MG63 (cell line): ENCODE measurements around the gene DAND5. TPM values are rescaled to one million over a fixed set of nuclear protein-coding genes. Genes with fewer than 3 reads are reported as not detected.
"Not testable (repeated sequence)": the region's sequence is repeated elsewhere in the genome, so short reads cannot be mapped to it uniquely, and the experiment has no call there.

Experiments
- DNase-seq: peaks from one replicate; pipeline ENCODE4 v3.0.0-alpha.2; 2020
- H3K27me3 ChIP-seq: fragments of 250-450 bp; sonication (Bioruptor Pico); 2 replicates; pipeline ENCODE4 v1.5.1; 2020; ENCODE audit warnings: mild to moderate bottlenecking, moderate library complexity
- H3K36me3 ChIP-seq: fragments of 250-450 bp; sonication (Bioruptor Pico); 2 replicates; pipeline ENCODE4 v1.5.1; 2020; ENCODE audit warnings: mild to moderate bottlenecking, moderate library complexity
- H3K4me3 ChIP-seq: fragments of 250-450 bp; sonication (Bioruptor Pico); 2 replicates; pipeline ENCODE4 v1.5.1; 2020; ENCODE audit warnings: mild to moderate bottlenecking, moderate library complexity
- H3K9me3 ChIP-seq: fragments of 250-450 bp; sonication (Bioruptor Pico); 2 replicates; pipeline ENCODE4 v1.5.1; 2020; ENCODE audit warnings: mild to moderate bottlenecking, moderate library complexity
- total RNA-seq: library from RNA; depleted of rRNA; stranded (reverse); fragments of >200 nt; shearing (Covaris generic); gene quantifications from 2 replicates; pipeline ENCODE4 v1.2.3, GENCODE V29; 2014; ENCODE audit warnings: low replicate concordance

DAND5 gene
- total RNA-seq, 1 experiment from 2014 or later = 0.33 TPM

GRCh38 chr19:12940897-12941296 is 28.5 kb upstream of the DAND5 start:
- H3K4me3 ChIP-seq = no peak overlapping the region
- no peak for DNase-seq
- no peaks in the 10 kb centered on the region for H3K9me3 ChIP-seq
- H3K36me3 ChIP-seq = peaks cover 66% of the 10 kb centered on the region
- H3K27me3 ChIP-seq = no peaks in the 10 kb centered on the region

GRCh38 chr19:12943437-12944044 is 25.8 kb upstream of the DAND5 start:
- peaks cover 90% of the 10 kb centered on the region for H3K36me3 ChIP-seq
- no peaks in the 10 kb centered on the region for H3K27me3 ChIP-seq
- H3K4me3 ChIP-seq = no peak overlapping the region
- no peak for DNase-seq
- no peaks in the 10 kb centered on the region for H3K9me3 ChIP-seq

GRCh38 chr19:12944104-12944674 is 25.2 kb upstream of the DAND5 start:
- Histone ChIP-seq H3K27me3 (no peaks in the 10 kb centered on the region), H3K36me3 (peaks cover 90% of the 10 kb centered on the region), H3K9me3 (no peaks in the 10 kb centered on the region), H3K4me3 (no peak overlapping the region)
- DNase-seq = no peak

GRCh38 chr19:12945479-12946091 is 23.8 kb upstream of the DAND5 start, which contains the start of gene RAD23A:
TSS of gene RAD23A (plus strand) at chr19:12945862. CDS start at chr19:12945949, 87 bp downstream.
- Histone ChIP-seq H3K4me3 (peak within 1 kb of the TSS; percentile 91), H3K9me3 (no peaks in the 10 kb centered on the region), H3K27me3 (no peaks in the 10 kb centered on the region), H3K36me3 (peaks cover 90% of the 10 kb centered on the region)
- DNase-seq = peak; percentile 100

- Histone ChIP-seq H3K27me3 (no peaks in the 10 kb centered on the region), H3K9me3 (no peaks in the 10 kb centered on the region), H3K4me3 (peak overlapping the region; percentile 91), H3K36me3 (peaks cover 90% of the 10 kb centered on the region)
- DNase-seq = peak; percentile 95
Measured at GRCh38 chr19:12946092-12946721, 23.2 kb upstream of the DAND5 start.

- Histone ChIP-seq H3K4me3 (peak overlapping the region; percentile 91), H3K9me3 (no peaks in the 10 kb centered on the region), H3K27me3 (no peaks in the 10 kb centered on the region), H3K36me3 (peaks cover 90% of the 10 kb centered on the region)
- DNase-seq = no peak
Measured at GRCh38 chr19:12946731-12947496, 22.5 kb upstream of the DAND5 start.

- no peaks in the 10 kb centered on the region for H3K27me3 ChIP-seq
- peaks cover 89% of the 10 kb centered on the region for H3K36me3 ChIP-seq
- no peak for DNase-seq
- no peak overlapping the region; the same call in 1 of the 2 replicates for H3K4me3 ChIP-seq
- no peaks in the 10 kb centered on the region for H3K9me3 ChIP-seq
Measured at GRCh38 chr19:12947702-12948611, 21.4 kb upstream of the DAND5 start.

- Histone ChIP-seq H3K27me3 (no peaks in the 10 kb centered on the region), H3K4me3 (no peak overlapping the region), H3K9me3 (no peaks in the 10 kb centered on the region), H3K36me3 (peaks cover 90% of the 10 kb centered on the region)
- DNase-seq = no peak
Measured at GRCh38 chr19:12948612-12949362, 20.6 kb upstream of the DAND5 start.

GRCh38 chr19:12949363-12950283 is 19.8 kb upstream of the DAND5 start:
- H3K36me3 ChIP-seq = peaks cover 92% of the 10 kb centered on the region
- DNase-seq = no peak
- no peaks in the 10 kb centered on the region for H3K9me3 ChIP-seq
- H3K27me3 ChIP-seq = no peaks in the 10 kb centered on the region
- no peak overlapping the region for H3K4me3 ChIP-seq

- H3K36me3 ChIP-seq = peaks cover 96% of the 10 kb centered on the region
- not testable (repeated sequence) for H3K9me3 ChIP-seq, DNase-seq, H3K27me3 ChIP-seq, H3K4me3 ChIP-seq
Measured at GRCh38 chr19:12952050-12952449, 17.3 kb upstream of the DAND5 start.

GRCh38 chr19:12952488-12953137 is 16.8 kb upstream of the DAND5 start:
- Histone ChIP-seq H3K36me3 (peaks cover 91% of the 10 kb centered on the region), H3K4me3 (no peak overlapping the region), H3K9me3 (no peaks in the 10 kb centered on the region), H3K27me3 (no peaks in the 10 kb centered on the region)
- DNase-seq = peak; percentile 93

GRCh38 chr19:12953138-12953798 is 16.1 kb upstream of the DAND5 start:
- Histone ChIP-seq H3K36me3 (peaks cover 84% of the 10 kb centered on the region), H3K9me3 (no peaks in the 10 kb centered on the region), H3K4me3 (no peak overlapping the region), H3K27me3 (no peaks in the 10 kb centered on the region)
- peak; percentile 92 for DNase-seq

- no peak for DNase-seq
- Histone ChIP-seq H3K36me3 (peaks cover 77% of the 10 kb centered on the region), H3K9me3 (no peaks in the 10 kb centered on the region), H3K4me3 (no peak overlapping the region), H3K27me3 (no peaks in the 10 kb centered on the region)
Measured at GRCh38 chr19:12953799-12954611, 15.4 kb upstream of the DAND5 start.
